SKM-1 (cell line): ENCODE measurements around the gene SPECC1L.

Experiments
- DNase-seq: peaks from one replicate; lab custom pipeline; 2025; ENCODE audit not compliant: unreplicated experiment; lab: John Stamatoyannopoulos, UW

SPECC1L gene

GRCh38 chr22:24413271-24413670, 142.6 kb downstream of the SPECC1L start:
- no peak for DNase-seq

GRCh38 chr22:24413736-24414385, 143.2 kb downstream of the SPECC1L start:
- DNase-seq, result no peak

GRCh38 chr22:24414523-24414922, 143.9 kb downstream of the SPECC1L start:
- DNase-seq, result no peak

- no peak for DNase-seq
Observed at GRCh38 chr22:24414984-24415945, 144.6 kb downstream of the SPECC1L start.

GRCh38 chr22:24416095-24416494, 145.5 kb downstream of the SPECC1L start:
- no peak for DNase-seq

GRCh38 chr22:24416611-24417010, 146.0 kb downstream of the SPECC1L start:
- DNase-seq, result no peak

GRCh38 chr22:24417200-24417599, 146.6 kb downstream of the SPECC1L start:
- no peak for DNase-seq

- DNase-seq, result no peak
Observed at GRCh38 chr22:24417901-24418641, 147.4 kb downstream of the SPECC1L start.

GRCh38 chr22:24418786-24419474, 148.3 kb downstream of the SPECC1L start:
- no peak for DNase-seq

GRCh38 chr22:24419475-24419850, 148.8 kb downstream of the SPECC1L start:
- DNase-seq, result no peak

GRCh38 chr22:24420072-24420976, 149.7 kb downstream of the SPECC1L start:
- DNase-seq, result no peak

GRCh38 chr22:24420977-24421343, 150.3 kb downstream of the SPECC1L start:
- DNase-seq, result no peak

- no peak for DNase-seq
Observed at GRCh38 chr22:24421428-24421931, 150.8 kb downstream of the SPECC1L start.

GRCh38 chr22:24422102-24422665, 151.6 kb downstream of the SPECC1L start:
- no peak for DNase-seq

GRCh38 chr22:24423519-24424000, 152.9 kb downstream of the SPECC1L start:
- no peak for DNase-seq

- DNase-seq, result no peak
Observed at GRCh38 chr22:24424001-24424900, 153.6 kb downstream of the SPECC1L start.

- DNase-seq, result no peak
Observed at GRCh38 chr22:24424901-24425775, 154.5 kb downstream of the SPECC1L start.
